Parathyroid adenoma (tissue), 2 donors: ENCODE results near the gene CCDC57.

Source experiments
- H2AFZ ChIP-seq: fragments of 300-600 bp; sonication (generic); one replicate; pipeline ENCODE4 v1.7.0; 2017; ENCODE audit warnings: antibody characterized with exemption, mild to moderate bottlenecking
- H3K27ac ChIP-seq: fragments of 300-600 bp; sonication (generic); one replicate; pipeline ENCODE4 v1.7.0; 2017
- H3K27me3 ChIP-seq: fragments of 300-600 bp; sonication (generic); one replicate; pipeline ENCODE4 v1.7.0; 2017; ENCODE audit warnings: low read length; ENCODE audit not compliant: control insufficient read depth, insufficient read depth
- H3K36me3 ChIP-seq: fragments of 300-600 bp; sonication (generic); one replicate; pipeline ENCODE4 v1.7.0; 2017; ENCODE audit warnings: low read length; ENCODE audit not compliant: control insufficient read depth, insufficient read depth
- H3K4me1 ChIP-seq: fragments of 300-600 bp; sonication (generic); one replicate; pipeline ENCODE4 v1.7.0; 2017; ENCODE audit warnings: control low read depth
- H3K4me2 ChIP-seq: fragments of 300-600 bp; sonication (generic); one replicate; pipeline ENCODE4 v1.7.0; 2017; ENCODE audit warnings: low read length
- H3K4me3 ChIP-seq: fragments of 300-600 bp; sonication (generic); one replicate; pipeline ENCODE4 v1.7.0; 2017; ENCODE audit warnings: low read depth, low read length
- H3K79me2 ChIP-seq: fragments of 300-600 bp; sonication (generic); one replicate; pipeline ENCODE4 v1.7.0; 2017; ENCODE audit warnings: control low read depth
- H3K9ac ChIP-seq: fragments of 300-600 bp; sonication (generic); one replicate; pipeline ENCODE4 v1.7.0; 2017; ENCODE audit warnings: mild to moderate bottlenecking
- H3K9me3 ChIP-seq: fragments of 300-600 bp; sonication (generic); one replicate; pipeline ENCODE4 v1.7.0; 2017; ENCODE audit warnings: low read length; ENCODE audit not compliant: control insufficient read depth
- CTCF ChIP-seq: fragments of 300-600 bp; sonication (generic); IDR thresholded peaks from one replicate; pipeline ENCODE4 v1.7.0; 2017; ENCODE audit warnings: antibody characterized with exemption, mild to moderate bottlenecking
- donor health status: primary hyperparathyroidism.

CCDC57 gene

GRCh38 chr17:82121660-82122629 is 90.7 kb downstream of the CCDC57 start:
- Histone ChIP-seq H3K36me3 (no peaks in the 10 kb centered on the region), H3K79me2 (no peaks in the 10 kb centered on the region), H3K4me3 (no peak overlapping the region), H3K27ac (no peak overlapping the region), H3K4me1 (peaks cover 12% of the 10 kb centered on the region), H3K9me3 (no peaks in the 10 kb centered on the region), H3K9ac (no peak overlapping the region), H3K4me2 (no peak overlapping the region), H3K27me3 (no peaks in the 10 kb centered on the region), H2AFZ (no peak overlapping the region)
- no peak for TF ChIP-seq CTCF

DNA sequence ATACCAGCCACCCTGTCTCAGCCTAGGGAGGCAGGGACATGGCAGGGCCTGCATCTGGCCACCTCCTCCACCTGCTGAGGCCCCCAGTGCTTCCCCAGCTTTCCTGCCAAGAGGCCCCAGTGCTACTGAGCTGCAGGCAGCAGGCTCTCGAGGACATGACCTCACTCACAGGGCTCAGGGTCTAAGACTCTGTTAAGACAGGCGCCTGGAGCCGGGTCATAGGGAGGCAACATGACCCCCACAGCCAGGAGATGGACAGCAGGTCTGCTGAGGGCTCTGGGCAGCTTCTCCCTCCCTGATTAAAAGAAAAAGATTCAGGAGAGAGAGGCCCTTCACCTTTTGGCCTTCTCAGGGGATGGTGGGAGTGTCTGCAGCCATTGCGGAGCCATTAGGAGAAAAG is 91.4 kb downstream of the CCDC57 start:
- no peak overlapping the region for H3K4me2 ChIP-seq
- H3K27ac ChIP-seq, result no peak overlapping the region
- no peak overlapping the region for H2AFZ ChIP-seq
- TF ChIP-seq CTCF, result no peak
- no peak overlapping the region for H3K4me3 ChIP-seq
- H3K4me1 ChIP-seq, result peaks cover 12% of the 10 kb centered on the region
- no peaks in the 10 kb centered on the region for H3K36me3 ChIP-seq
- H3K9me3 ChIP-seq, result no peaks in the 10 kb centered on the region
- H3K27me3 ChIP-seq, result no peaks in the 10 kb centered on the region
- no peak overlapping the region for H3K9ac ChIP-seq
- H3K79me2 ChIP-seq, result peaks cover 2% of the 10 kb centered on the region

- Histone ChIP-seq H3K79me2 (peaks cover 2% of the 10 kb centered on the region), H3K9me3 (no peaks in the 10 kb centered on the region), H3K27ac (no peak overlapping the region), H3K4me1 (peaks cover 12% of the 10 kb centered on the region), H3K36me3 (no peaks in the 10 kb centered on the region), H3K27me3 (no peaks in the 10 kb centered on the region), H3K4me2 (no peak overlapping the region), H3K9ac (no peak overlapping the region), H2AFZ (no peak overlapping the region), H3K4me3 (no peak overlapping the region)
- no peak for TF ChIP-seq CTCF
Observed at GRCh38 chr17:82120148-82120547, 92.5 kb downstream of the CCDC57 start.

- no peak overlapping the region for H3K4me2 ChIP-seq
- no peaks in the 10 kb centered on the region for H3K9me3 ChIP-seq
Observed at GRCh38 chr17:82118815-82119380, 93.7 kb downstream of the CCDC57 start.

More at GRCh38 chr17:82118815-82119380, 93.7 kb downstream of the CCDC57 start:
- TF ChIP-seq CTCF, result no peak
- Histone ChIP-seq H3K9ac (no peak overlapping the region), H3K4me1 (peaks cover 12% of the 10 kb centered on the region), H3K27ac (no peak overlapping the region), H3K79me2 (peaks cover 2% of the 10 kb centered on the region), H3K4me3 (no peak overlapping the region), H3K36me3 (no peaks in the 10 kb centered on the region), H3K27me3 (no peaks in the 10 kb centered on the region), H2AFZ (peak overlapping the region; percentile 83)
